GM13977 (cell line): Measurements from ENCODE around the gene NR1I3.
A peak's percentile ranks its signal among the peaks of the same experiment; 100 is the strongest.
"Not testable (repeated sequence)": the region's sequence is repeated elsewhere in the genome, so short reads cannot be mapped to it uniquely, and the experiment has no call there.

Experiments
- DNase-seq: peaks from one replicate; pipeline ENCODE4 v3.0.0; 2012; ENCODE audit warnings: low spot score
- CTCF ChIP-seq: IDR thresholded peaks from 2 replicates; pipeline ENCODE4 v1.5.1; 2012; ENCODE audit warnings: mild to moderate bottlenecking, control low read depth; ENCODE audit not compliant: insufficient read depth; ENCODE audit errors: extremely low read depth, missing control alignments
- in situ Hi-C: fragments of 300-500 bp; cut with MboI; formaldehyde crosslinking; loops from one replicate; pipeline ENCODE4 v1.12.0; 2022; ENCODE audit warnings: low sequenced_read_pairs, low pct_unique_long_range_greater_than_20kb, mixed read lengths, inconsistent platforms; ENCODE audit not compliant: unreplicated experiment

Gene NR1I3

GRCh38 chr1:161225534-161226319, 12.3 kb downstream of the NR1I3 start, which contains the start of gene TOMM40L:
TSS of gene TOMM40L (plus strand) at chr1:161226060. CDS start at chr1:161226490, 430 bp downstream.
- peak; percentile 94 for DNase-seq
- TF ChIP-seq CTCF: peak; percentile 59
- in situ Hi-C loops: loop anchor here (10.0 kb wide), 1 partner anchor 49 kb away; no protein-coding TSS in a partner anchor

GRCh38 chr1:161225178-161225533, 12.8 kb downstream of the NR1I3 start:
- in situ Hi-C loops: loop anchor here (10.0 kb wide), 1 partner anchor 50 kb away; no protein-coding TSS in a partner anchor
- TF ChIP-seq CTCF: no peak
- no peak for DNase-seq

GRCh38 chr1:161224695-161225087, 13.3 kb downstream of the NR1I3 start:
- in situ Hi-C loops: loop anchor here (10.0 kb wide), 1 partner anchor 50 kb away; no protein-coding TSS in a partner anchor

GRCh38 chr1:161223805-161224694, 14.0 kb downstream of the NR1I3 start:
- TF ChIP-seq CTCF: no peak
- DNase-seq: no peak
- in situ Hi-C loops: loop anchor here (10.0 kb wide), 1 partner anchor 51 kb away; no protein-coding TSS in a partner anchor

More at GRCh38 chr1:161224695-161225087, 13.3 kb downstream of the NR1I3 start:
- DNase-seq: not testable (repeated sequence)

GRCh38 chr1:161222175-161223019, 15.6 kb downstream of the NR1I3 start:
- TF ChIP-seq CTCF: no peak
- in situ Hi-C loops: loop anchor here (10.0 kb wide), 1 partner anchor 52 kb away; no protein-coding TSS in a partner anchor
- no peak for DNase-seq

GRCh38 chr1:161220002-161220401, 18.0 kb downstream of the NR1I3 start:
- in situ Hi-C loops: loop anchor here (10.0 kb wide), 1 partner anchor 55 kb away; no protein-coding TSS in a partner anchor
- DNase-seq: no peak
- no peak for TF ChIP-seq CTCF
